Measurements from ENCODE around the gene SMCR8.
A peak's percentile ranks its signal among the peaks of the same experiment; 100 is the strongest.
"Not testable (repeated sequence)": the region's sequence is repeated elsewhere in the genome, so short reads cannot be mapped to it uniquely, and the experiment has no call there.

SMCR8 gene, protein sequence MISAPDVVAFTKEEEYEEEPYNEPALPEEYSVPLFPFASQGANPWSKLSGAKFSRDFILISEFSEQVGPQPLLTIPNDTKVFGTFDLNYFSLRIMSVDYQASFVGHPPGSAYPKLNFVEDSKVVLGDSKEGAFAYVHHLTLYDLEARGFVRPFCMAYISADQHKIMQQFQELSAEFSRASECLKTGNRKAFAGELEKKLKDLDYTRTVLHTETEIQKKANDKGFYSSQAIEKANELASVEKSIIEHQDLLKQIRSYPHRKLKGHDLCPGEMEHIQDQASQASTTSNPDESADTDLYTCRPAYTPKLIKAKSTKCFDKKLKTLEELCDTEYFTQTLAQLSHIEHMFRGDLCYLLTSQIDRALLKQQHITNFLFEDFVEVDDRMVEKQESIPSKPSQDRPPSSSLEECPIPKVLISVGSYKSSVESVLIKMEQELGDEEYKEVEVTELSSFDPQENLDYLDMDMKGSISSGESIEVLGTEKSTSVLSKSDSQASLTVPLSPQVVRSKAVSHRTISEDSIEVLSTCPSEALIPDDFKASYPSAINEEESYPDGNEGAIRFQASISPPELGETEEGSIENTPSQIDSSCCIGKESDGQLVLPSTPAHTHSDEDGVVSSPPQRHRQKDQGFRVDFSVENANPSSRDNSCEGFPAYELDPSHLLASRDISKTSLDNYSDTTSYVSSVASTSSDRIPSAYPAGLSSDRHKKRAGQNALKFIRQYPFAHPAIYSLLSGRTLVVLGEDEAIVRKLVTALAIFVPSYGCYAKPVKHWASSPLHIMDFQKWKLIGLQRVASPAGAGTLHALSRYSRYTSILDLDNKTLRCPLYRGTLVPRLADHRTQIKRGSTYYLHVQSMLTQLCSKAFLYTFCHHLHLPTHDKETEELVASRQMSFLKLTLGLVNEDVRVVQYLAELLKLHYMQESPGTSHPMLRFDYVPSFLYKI

DNA sequence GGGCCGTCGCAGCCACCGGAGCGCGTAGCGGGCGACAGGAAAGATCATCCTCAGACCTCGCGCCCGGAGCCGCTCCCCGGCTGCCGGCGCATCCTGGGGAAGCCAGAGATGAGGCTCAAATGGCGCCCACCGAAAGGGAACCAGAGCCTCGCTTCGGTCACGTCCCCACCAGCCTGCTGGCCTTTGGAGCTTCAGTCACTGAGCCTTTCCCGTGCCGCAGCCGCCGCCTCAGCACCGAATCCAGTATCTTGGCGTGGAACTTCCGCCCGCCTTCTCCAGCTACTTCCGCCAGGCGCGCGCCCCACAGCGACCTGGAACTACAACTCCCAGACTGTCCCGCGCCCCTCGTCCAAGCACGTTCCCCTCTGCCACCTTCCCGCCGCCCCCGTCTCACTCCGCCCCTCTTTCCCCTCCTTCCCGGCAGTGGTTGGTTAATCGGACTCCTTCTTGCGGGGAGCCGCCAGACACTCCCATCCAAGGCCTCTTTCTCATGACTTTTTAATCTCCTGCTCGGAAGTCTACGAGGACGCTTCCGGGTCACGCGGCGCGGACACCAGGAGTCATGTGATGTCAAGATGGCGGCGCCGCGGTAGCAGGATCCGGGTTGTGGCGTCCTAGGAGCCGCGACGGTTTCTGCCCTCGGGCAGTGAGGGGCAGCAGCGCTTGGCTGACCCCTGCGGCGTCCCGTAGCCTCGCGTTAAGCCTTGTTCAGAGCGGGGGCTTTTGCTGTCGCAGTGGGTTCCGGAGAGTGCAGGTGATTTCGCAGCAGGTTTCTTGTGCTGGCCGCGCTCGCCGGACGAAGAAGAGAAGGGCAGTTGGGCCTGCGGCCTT lies at the start of gene SMCR8, which contains the start of gene TOP3A:
Gene SMCR8 (plus strand): TSS at position 563 of the 831 bp plus-strand sequence. CDS start 497 bp downstream, outside the sequence.
Gene TOP3A (minus strand): TSS at position 264 of the 831 bp plus-strand sequence. CDS start 216 bp downstream, at position 48.
- peak; percentile 97 for DNase-seq

DNA sequence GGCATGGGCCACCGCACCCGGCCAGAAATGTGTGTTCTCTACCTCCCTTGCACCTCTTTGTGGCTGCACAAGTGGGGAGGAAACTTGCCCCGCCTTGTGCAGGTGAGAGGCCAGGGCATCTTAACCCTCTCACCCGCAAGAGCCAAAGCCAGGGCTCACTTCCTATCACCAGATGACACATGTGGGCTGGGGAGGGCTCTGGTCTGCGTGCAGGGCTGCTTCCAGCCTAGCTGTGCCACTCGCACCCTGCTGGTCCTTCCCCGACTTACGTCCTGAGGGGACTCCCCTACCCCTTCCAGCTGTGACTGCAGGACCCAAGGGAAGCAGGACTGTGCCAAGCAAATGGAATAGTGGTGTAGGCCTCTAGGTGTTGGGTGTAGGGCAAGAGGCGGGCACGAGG lies 47.7 kb upstream of the SMCR8 start:
- no peak for DNase-seq

DNA sequence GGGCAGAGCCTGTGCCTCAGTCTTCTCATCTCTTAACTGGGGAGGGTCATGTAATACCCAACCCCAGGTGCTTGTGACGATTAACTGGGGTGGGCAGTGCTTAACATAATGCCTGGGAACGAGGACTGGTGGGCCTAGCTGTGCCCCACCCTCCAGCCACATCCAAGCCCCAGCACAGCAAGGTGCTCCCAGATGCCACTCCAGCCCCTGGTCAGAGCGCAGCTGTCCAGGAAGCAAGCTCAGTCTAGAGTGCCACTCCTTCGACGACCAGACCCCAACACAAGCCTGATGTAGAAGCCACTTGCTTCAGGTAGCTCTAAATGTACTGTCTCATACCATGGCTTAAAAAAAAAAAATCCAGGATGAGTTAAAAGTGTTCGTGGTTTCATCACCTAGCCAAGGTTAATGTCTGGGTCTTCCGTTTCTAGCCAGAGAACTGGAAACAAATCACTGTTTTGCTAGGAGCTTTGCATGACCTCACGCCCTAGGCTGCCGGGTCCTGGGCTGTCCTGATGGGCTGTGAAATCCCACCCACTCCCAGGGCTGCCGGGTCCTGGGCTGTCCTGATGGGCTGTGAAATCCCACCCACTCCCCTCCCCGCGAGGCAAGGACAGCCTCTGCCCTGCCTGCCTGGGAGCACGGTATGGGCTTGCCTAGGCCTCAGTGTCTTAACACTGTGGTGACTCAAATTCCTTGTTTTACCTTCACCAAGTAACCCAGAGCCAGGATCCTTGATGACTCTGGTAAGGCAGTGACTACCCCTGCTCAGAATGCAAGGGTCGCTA lies 47.0 kb upstream of the SMCR8 start:
- DNase-seq = no peak

DNA sequence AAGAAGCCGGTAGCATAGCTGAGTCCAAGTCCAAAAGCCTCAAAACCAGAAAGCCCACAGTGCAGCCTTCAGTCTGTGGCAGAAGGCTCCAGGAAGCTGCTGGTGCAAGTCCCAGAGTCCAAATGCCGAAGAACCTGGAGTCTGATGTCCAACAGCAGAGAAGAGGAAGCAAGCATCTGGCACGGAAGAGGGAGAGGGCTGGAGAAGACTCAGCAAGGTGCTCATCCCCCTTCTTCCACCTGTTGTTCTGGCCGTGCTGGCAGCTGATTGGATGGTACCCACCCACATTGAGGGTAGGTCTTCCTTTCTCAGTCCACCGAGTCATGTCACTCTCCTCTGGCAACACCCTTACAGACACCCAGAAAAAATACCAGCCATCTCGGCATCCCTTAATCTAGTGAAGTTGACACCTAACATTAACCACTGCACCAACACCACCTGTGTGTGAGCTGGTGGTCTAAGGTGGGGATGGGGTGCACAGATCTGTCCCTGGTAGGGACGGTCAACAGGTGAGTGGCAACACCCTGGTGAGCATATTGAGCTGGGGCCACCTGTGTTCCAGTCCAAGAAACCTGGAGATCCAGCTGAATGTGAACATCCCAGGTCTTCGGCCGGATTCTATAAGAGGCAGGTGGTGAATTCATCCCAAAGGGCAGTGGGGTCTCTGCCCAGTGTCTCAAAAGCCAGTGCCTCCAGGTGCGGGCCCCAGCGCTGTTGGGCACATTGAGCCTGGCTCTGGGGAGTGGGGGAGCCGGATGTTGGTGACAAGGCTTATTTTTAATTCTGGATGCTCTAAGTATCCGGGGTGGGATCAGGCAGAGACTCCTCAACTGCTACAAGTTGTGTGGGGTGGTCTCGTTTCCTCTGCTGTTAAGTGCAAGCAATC lies 44.8 kb upstream of the SMCR8 start:
- no peak for DNase-seq

DNA sequence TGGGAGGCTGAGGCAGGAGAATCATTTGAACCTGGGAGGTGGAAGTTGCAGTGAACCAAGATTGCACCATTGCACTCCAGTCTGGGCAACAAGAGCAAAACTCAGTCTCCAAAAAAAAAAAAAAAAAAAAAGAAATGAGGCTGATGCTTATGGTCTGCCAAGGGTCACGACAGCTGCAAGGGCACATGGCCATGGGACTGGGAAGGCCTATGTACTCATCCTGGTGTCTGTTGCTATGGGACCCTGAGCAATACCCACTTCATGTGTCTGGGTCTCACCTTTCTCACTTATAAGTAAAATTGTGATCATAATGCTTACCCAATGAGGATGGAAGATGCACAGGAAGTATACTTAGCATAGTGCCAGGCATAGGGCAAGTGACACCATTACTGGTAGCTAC lies 38.0 kb upstream of the SMCR8 start:
- no peak for DNase-seq

DNA sequence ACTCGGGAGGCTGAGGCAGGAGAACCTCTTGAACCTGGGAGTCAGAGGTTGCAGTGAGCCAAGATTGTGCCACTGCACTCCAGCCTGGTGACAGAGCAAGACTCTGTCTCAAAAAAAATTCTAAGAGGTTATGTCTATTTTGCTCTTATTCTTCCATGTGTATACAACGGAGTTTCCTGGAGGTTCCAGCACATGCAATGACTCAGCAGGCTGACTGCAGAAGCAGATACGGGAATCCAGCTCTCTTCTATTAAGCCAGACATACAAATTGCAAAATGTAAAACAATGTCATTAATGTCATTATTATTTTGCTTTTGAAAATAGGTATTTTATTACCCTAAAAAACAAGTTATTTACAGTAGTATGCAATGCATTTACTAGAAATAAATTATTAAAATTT lies 36.2 kb upstream of the SMCR8 start:
- no peak for DNase-seq

DNA sequence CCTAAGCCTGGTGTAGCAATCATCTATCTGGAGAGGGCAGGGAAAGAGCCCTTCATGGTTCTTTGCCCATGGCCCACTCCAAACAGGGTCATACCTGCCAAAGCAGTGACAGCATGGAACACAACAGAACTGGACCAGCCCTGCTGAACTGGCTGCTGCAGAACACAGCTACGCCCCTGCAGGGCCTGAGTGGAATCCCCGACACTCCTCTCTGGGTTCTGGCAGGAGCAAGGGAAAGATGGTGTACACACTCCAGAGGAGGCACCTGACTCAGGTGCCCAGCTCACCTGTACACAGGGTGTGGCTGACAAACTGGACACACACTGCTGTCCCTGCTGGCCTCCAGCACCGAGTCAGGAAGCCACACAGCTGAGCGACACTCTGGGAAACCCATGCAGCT lies 34.8 kb upstream of the SMCR8 start:
- no peak for DNase-seq

DNA sequence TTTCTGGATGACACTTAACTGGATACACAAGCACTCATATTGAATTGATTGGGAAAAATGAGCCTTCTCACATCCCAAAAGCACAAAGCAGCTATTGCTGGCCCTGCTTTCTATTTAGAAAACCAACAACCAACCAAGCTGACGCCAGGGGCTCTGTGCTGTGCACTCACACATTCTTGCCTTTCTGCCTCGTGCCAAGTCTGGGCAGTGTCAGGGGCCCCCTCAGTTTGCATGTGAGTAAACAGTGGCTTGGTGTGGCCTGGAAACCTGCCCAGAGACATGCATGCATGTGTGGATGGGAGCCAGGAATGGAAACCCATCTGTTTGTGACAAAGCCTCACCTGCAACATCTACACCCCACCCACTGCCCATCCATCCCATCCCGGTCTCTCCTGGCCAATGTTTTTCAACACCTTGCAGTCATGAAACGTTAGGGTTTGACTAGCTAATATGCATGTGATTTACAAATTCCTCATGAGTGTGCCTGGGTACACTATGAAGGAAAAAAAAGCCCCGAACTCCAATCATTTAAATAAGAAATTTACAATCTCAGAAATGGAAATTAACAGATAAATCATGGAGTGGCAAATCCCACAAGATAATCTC lies 34.2 kb upstream of the SMCR8 start:
- no peak for DNase-seq

DNA sequence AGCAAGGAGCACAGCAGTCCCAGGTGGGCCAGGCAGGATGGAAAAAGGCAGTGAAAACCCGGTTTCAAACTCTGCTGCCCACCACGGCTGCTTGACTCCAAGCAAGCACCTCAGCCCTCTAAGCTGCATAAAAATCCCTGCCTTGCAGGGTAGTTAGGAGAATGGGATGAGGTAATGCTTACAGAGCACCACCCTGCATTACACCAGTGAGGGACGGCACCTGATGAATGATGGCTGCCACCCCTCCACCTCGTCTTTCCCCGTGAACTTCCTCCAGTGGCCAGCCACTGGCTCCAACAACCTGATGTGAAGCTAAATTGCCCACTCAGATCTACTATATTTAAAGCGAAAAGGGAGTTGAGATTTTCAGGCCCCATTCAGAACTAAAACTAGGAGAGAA lies 33.3 kb upstream of the SMCR8 start:
- no peak for DNase-seq

DNA sequence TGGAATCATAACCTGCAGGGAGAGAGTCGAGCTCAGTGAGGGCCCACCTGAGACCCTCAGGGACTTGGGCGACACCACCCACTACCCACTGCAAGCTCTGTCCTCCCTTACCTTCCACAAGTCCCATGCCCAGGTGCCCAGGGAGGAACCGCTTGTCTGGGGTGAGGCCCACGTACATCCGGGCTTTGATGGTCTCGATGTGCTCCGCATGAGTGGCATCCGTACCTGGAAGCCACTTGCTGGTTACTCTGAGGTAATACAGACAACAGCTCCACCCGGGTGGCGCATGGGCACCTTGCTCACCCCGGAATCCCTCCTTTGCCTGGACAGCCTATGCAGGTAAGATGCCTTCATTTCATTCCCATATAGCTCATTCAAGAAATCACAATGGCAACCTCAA lies 29.8 kb upstream of the SMCR8 start:
- no peak for DNase-seq

DNA sequence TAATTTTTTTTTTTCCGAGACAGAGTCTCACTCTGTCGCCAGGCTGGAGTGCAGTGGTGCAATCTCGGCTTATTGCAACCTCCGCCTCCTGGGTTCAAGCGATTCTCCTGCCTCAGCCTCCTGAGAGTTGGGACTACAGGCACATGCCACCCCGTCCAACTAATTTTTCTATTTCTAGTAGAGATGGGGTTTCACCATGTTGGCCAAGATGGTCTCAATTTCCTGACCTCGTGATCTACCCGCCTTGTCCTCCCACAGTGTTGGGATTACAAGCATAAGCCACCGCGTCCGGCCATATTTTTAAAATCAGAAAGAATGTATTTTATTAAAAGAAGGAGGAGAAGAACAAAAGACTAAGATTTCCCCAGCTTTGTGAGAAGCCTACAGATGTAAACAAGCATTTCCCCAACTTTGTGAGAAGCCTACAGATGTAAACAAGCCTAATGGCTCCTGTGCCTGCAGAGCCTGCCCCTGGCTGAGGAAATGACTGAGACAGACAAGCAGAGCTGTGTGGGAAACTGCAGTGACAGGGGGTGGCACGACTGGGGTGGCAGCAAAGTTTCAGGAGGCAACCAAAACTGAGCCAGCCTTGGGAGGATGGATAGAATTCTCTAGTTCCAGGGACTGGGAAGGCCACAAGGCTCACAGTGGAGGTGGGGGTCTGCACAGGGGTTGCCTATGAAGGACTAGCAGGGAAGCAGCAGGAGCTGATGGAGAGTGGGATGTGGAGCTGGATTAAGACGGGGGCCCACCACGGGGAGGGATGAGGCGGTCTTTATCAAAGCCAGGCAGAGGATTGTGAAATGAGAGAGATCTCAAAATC lies 23.2 kb upstream of the SMCR8 start:
- no peak for DNase-seq

DNA sequence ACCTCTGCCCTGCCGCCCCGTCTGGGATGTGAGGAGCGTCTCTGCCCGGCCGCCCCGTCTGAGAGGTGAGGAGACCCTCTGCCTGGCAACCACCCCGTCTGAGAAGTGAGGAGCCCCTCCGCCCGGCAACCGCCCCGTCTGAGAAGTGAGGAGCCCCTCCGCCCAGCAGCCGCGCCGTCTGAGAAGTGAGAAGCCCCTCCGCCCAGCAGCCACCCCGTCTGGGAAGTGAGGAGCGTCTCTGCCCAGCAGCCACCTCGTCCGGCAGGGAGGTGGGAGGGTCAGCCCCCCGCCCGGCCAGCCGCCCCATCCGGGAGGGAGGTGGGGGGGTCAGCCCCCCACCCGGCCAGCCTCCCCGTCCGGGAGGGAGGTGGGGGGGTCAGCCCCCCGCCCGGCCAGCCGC lies 17.0 kb upstream of the SMCR8 start:
- DNase-seq = not testable (repeated sequence)

DNA sequence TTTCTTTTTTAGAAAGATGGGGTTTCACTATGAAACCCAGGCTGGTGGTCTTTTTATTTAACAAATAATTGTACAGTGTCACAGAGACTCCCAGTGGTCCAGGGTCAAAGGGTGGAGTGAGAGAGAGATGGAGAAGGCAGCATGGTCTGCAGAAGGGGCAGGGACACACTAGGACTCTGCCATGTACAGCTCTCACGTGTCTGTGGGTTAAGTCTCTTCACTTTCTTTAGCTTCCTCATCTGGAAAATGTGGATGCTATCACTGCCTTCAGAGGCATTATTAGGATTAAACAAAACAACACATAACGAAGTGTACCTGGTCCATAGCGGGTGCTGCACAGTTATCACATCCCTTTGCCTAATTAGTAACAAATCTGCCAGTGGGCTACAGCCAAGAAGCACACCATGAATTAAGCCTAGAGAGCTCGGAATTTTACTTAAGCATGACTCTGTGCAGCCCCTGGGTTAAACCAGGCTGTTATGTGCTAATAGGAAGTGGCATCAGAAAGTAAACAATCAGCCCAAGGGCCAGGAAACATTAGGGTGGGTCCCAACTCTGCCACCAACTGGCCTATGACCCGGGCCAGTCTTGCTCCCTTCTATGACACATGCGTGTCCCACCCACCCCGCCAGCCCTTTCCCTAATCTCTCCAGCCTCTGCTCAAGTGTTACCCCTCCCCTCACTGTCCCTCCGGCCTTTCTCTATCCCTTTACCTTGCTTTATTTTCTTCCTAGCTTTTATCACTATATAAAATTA lies 14.2 kb upstream of the SMCR8 start:
- DNase-seq = no peak

DNA sequence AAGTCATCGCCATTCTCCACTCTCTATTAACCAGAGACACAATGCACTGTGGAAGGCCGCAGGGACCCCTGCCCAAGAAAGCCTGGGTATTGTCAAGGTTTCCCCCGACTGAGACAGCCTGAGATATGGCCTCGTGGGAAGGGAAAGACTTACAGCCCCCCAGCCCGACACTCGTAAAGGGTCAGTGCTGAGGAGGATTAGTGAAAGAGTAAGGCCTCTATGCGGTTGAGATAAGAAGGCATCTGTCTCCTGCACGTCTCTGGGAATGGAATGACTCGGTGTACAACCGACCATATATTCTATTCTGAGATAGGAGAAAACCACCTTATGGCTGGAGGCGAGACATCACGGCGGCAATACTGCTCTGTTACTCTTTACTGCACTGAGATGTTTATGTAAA lies 11.9 kb upstream of the SMCR8 start:
- not testable (repeated sequence) for DNase-seq

DNA sequence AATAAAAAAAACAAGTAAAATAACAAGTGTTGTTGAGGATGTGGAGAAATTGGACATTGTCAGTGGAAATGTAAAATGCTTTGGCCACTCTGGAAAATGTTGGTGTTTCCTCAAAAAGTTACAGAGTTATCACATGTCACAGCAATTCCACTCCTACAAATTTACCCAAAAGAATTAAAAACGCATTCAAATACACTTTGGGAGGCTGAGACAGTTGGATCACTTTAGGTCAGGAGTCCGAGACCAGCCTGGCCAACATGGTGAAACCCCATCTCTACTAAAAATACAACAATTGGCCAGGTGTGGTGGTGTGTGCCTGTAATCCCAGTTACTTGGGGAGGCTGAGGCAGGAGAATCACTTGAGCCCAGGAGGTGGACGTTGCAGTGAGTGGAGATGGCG lies 5.9 kb upstream of the SMCR8 start:
- DNase-seq = no peak

DNA sequence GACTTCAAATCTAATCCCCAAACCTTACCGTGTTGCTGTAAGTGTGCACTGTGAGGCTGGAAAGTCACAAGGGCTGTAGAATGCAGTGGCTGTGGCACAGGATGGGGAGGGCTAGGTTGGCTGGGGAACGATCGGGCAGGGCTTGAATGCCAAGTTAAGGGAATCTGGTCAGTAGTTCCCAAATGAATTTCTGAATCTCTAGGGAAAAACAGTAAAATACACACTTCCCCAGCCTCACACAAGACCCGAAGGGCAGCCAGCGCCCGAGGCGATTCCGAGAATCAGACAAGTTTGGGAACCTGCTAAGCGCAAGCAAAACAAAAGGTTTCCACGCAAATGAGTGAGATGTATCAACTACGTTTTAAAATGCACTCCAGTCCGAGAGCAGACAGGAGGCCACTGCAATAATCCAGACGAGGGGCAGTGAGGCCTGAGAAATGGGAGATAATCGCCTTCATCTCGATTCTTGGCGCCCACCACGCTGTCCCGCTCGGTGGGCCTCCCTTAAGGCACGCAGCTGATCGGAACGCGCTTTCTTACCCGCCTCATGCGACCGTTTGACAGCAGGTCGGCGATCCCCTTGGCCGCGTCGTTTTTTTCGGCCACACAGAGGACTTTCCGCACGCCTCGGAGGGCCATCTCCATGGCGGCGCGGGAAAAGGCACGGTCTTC lies 898 bp upstream of the SMCR8 start:
- DNase-seq = no peak

DNA sequence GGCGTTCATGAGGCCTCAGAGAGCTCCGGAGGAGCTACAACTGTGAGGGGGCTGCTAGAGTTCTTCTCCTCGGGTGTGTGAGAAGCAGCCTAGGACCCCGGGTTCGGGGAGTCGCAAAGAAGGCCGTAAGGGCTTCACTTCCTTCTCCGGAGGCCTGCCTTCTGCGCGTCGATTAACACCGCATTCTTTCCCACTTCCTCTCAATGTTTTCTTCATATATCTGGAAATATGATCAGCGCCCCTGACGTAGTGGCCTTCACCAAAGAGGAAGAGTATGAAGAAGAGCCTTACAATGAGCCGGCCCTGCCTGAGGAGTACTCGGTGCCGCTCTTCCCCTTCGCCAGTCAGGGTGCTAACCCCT lies 449 bp downstream of the SMCR8 start:
- DNase-seq = peak; percentile 23

DNA sequence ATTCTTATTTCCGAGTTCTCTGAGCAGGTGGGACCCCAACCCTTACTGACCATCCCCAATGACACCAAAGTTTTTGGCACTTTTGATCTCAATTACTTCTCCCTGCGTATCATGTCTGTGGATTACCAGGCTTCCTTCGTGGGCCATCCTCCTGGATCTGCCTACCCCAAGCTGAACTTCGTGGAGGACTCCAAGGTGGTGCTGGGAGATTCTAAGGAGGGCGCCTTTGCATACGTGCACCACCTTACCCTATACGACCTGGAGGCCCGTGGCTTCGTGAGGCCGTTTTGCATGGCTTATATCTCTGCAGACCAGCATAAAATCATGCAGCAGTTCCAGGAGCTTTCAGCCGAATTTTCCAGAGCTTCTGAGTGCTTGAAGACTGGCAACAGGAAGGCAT lies 868 bp downstream of the SMCR8 start:
- no peak for DNase-seq
